ENCODE measurements around the gene CBR1.

The CBR1 gene

GRCh38 chr21:36069713-36070583, at the start of gene CBR1:
TSS of gene CBR1 (plus strand) at chr21:36070024. CDS start at chr21:36070116, 92 bp downstream.
- peak; percentile 32 for DNase-seq

GRCh38 chr21:36021251-36021837, 48.5 kb upstream of the CBR1 start:
- no peak for DNase-seq

- DNase-seq: no peak
Observed at GRCh38 chr21:36022427-36023091, 47.3 kb upstream of the CBR1 start.

GRCh38 chr21:36023092-36023480, 46.7 kb upstream of the CBR1 start:
- no peak for DNase-seq

GRCh38 chr21:36024782-36025181, 45.0 kb upstream of the CBR1 start:
- no peak for DNase-seq

- no peak for DNase-seq
Observed at GRCh38 chr21:36027347-36027746, 42.5 kb upstream of the CBR1 start.

GRCh38 chr21:36028127-36029069, 41.4 kb upstream of the CBR1 start:
- DNase-seq: peak; percentile 56

GRCh38 chr21:36029309-36029708, 40.5 kb upstream of the CBR1 start:
- DNase-seq: no peak

GRCh38 chr21:36030581-36031189, 39.1 kb upstream of the CBR1 start:
- no peak for DNase-seq

GRCh38 chr21:36032647-36033406, 37.0 kb upstream of the CBR1 start:
- DNase-seq: no peak

GRCh38 chr21:36034211-36034913, 35.5 kb upstream of the CBR1 start:
- DNase-seq: no peak

GRCh38 chr21:36035381-36035791, 34.4 kb upstream of the CBR1 start:
- no peak for DNase-seq

- no peak for DNase-seq
Observed at GRCh38 chr21:36038701-36039497, 30.9 kb upstream of the CBR1 start.

- no peak for DNase-seq
Observed at GRCh38 chr21:36039861-36040260, 30.0 kb upstream of the CBR1 start.

GRCh38 chr21:36040389-36040788, 29.4 kb upstream of the CBR1 start:
- DNase-seq: no peak

GRCh38 chr21:36041910-36042309, 27.9 kb upstream of the CBR1 start:
- DNase-seq: no peak

- DNase-seq: no peak
Observed at GRCh38 chr21:36044056-36044455, 25.8 kb upstream of the CBR1 start.

- DNase-seq: no peak
Observed at GRCh38 chr21:36045993-36046392, 23.8 kb upstream of the CBR1 start.

- DNase-seq: no peak
Observed at GRCh38 chr21:36047139-36047538, 22.7 kb upstream of the CBR1 start.

GRCh38 chr21:36048357-36048756, 21.5 kb upstream of the CBR1 start:
- DNase-seq: no peak

Measured in 8988T (cell line).